ENCODE data around the gene GAS6.
"Not testable (repeated sequence)": the region's sequence is repeated elsewhere in the genome, so short reads cannot be mapped to it uniquely, and the experiment has no call there.

Gene GAS6

GRCh38 chr13:113804017-113804702 lies 59.7 kb downstream of the GAS6 start:
- DNase-seq = no peak

GRCh38 chr13:113803409-113804016 lies 60.4 kb downstream of the GAS6 start:
- DNase-seq = no peak

- no peak for DNase-seq
Observed at GRCh38 chr13:113802761-113803160, 61.1 kb downstream of the GAS6 start.

DNA sequence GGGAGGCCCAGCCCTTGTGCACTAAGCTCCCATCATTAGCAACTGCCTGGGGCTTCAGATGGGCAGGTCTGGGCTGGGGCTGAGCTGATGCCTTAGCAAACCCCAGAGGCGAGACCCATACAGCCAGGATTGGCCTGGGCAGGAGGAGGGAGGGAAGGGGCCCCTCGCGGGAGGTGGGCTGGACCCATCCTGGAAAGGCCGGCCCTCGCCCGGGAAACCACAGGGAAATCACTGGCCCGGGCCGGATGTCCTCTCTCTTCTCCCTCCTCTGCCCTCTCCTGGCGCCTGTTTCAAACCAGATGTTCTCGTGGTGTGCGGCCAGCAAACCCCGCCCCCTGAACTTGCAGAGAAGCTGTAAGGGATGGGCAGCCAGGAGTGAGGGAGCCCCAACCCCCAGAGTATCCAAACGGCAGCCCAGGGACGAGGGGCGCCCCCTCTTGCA lies 61.8 kb downstream of the GAS6 start:
- DNase-seq = no peak

DNA sequence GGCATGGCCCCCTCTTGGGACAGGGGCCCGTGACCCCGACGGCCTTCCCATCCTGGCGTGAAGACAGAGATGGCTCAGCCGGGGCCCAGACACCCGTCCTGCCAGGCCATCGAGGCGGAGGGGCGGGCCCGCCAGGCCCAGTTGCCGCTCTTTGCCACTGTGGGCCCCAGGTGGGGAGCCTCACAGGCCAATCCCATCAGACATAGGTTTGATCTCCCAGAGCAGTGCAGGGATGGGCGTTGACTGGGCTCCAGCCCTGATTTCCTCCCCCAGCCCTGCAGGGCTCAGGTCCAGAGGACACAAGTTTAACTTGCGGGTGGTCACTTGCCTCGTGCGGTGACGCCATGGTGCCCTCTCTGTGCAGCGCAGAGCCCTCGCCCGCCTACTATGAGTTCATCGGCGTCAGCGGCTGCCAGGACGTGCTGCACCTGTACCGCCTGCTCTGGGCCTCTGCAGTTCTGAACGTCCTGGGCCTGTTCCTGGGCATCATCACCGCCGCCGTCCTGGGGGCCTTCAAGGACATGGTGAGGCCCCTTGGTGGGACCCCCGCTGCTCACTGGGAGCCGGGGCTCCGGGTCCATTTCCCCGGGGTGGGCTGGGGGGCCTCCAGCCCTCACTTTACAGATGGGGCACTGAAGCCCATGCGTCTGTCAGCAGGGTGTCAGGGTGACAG lies 62.5 kb downstream of the GAS6 start:
- no peak for DNase-seq

DNA sequence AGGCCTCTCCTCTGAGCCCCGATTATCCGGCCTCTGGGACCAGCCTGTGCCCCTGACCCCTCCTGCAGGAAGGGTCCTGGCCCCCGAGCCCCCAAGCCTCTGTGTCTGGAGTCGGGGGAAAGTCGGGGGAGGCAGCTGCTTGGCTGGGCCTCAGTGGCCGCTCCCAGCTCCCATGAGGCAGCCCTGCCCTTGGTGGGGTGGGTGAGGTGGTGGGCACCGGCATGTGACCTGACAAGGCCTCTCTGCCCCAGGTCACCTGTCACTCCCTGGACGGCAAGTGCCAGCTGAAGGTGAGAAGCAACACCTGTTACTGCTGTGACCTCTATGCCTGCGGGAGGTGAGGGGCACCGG lies 63.3 kb downstream of the GAS6 start:
- DNase-seq = no peak

GRCh38 chr13:113798200-113798811 lies 65.6 kb downstream of the GAS6 start:
- DNase-seq = no peak

GRCh38 chr13:113796964-113797676 lies 66.8 kb downstream of the GAS6 start:
- no peak for DNase-seq

DNA sequence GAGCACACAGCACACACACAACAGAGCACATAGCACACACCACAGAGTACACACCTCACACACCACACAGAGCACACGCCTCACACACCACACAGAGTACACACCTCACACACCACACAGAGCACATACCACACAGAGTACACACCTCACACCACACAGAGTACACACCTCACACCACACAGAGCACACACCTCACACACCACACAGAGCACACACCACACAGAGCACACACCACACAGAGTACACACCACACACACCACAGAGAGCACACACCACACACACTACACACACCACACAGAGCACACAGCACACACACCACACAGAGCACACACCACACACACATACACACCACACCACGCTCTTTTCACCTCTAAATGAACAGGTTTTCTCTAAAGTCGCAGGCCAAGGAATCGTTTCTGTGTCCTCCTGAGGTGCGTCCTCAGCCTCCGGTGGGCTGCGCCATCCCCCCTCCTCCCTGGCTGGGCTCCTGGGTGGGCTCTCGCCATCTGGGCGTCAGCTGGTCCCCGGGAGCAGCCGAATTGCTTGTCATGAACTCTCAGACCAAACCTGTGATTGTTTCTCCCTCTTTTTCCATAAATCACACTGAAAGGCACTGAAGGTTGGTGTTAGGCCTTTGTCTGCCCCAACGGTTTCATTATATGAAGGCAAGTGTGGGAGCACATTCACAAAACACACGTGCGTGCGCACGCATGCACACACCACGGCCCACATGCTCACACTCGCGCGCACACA lies 67.5 kb downstream of the GAS6 start:
- no peak for DNase-seq

DNA sequence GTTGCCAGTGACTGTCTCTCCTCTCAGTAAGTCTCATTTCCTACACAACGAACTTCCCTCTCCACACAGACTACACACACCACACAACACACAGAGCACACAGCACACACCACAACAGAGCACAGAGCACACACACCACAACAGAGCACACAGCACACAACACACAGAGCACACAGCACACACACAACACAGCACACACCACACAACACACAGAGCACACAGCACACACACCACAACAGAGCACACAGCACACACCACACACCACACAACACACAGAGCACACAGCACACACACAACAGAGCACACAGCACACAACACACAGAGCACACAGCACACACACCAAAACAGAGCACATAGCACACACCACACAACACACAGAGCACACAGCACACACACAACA lies 68.5 kb downstream of the GAS6 start:
- not testable (repeated sequence) for DNase-seq

- no peak for DNase-seq
Observed at GRCh38 chr13:113794764-113795173, 69.1 kb downstream of the GAS6 start.

- no peak for DNase-seq
Observed at GRCh38 chr13:113794086-113794485, 69.8 kb downstream of the GAS6 start.

- no peak for DNase-seq
Observed at GRCh38 chr13:113793718-113794085, 70.2 kb downstream of the GAS6 start.

DNA sequence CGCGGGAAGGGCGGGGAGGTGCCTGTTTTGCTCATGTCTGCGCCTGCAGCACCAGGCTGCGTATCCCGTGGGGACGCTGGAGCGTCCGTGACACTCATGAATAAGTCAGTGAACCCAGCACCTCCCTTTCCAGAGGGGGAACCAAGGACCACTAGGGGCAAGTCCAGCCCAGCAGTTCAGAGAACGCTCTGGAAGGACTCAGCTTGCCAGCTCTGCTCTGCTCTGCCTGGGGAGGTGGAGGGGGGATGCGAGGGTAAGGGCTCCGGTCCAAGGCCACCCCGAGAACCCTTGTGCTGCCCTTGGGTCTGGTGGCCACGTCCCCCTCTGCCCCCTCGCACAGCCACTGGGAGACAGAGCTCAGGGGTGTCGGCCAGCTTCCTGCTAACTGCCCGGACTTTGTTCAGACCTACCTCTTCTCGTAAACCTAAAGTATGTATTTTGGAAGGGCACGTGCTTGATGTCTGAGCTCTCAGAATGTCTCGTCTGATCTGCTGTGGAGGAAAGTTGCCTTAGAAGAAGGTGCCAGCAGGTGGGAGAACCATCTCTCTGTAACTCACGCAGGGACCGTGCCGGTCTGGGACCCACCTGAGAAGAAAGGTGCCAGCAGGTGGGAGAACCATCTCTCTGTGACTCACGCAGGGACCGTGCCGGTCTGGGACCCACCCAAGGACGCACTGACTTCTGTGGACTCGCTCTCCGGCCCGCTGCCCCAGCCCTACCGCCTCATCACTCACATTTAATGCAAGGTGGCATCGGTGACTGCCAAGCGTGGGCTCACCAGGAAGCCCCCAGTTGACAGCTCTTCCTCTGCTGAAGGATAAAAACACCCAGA lies 70.8 kb downstream of the GAS6 start:
- DNase-seq = no peak

DNA sequence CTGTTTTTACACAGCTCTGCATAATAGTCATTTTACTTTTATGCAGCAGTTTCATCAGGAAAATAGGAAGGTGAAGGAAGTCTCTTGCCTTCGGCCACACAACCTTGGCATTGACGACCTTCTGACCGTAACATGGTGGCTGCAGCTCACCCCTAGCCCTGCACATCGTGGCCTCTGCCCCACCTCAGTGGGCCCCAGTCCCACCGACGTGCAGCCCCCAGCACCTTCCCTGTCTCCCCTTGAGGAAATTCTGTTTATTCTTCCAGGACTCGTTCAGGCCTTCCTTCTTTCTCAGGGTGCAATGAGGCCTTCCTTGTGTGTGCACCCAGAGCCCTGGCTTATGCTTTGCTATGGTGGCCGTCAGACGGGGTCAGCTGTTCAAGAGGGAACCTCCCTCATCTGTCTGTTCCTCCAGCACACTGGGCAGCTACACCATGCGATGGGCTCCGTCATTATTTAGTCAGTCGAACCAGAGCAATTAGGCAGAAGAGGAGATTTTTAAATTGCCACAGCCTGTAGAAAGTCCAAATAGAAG lies 71.6 kb downstream of the GAS6 start:
- no peak for DNase-seq

GRCh38 chr13:113791761-113792160 lies 72.1 kb downstream of the GAS6 start:
- DNase-seq = no peak

DNA sequence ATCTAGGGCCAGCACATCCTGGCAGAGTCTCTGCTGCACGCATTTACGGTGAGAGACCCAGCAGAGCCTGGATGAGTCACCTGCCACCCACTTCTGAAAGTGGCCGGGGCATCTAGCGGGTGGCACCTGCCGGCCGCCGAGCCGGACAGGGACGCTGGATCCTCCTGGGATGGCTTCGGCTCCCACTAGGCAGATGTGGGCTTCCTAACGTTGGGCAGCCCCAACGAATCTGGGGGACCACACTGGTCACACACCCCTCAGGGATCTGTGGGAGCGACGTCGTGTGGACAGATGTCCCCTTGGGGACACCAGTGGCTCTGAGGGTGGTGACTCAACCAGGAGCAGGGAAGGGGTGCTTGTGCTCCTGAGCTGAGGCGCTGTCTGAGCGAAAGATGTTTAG lies 72.7 kb downstream of the GAS6 start:
- no peak for DNase-seq

GRCh38 chr13:113789931-113790330 lies 73.9 kb downstream of the GAS6 start:
- not testable (repeated sequence) for DNase-seq

GRCh38 chr13:113789167-113789566 lies 74.7 kb downstream of the GAS6 start:
- DNase-seq = no peak

DNA sequence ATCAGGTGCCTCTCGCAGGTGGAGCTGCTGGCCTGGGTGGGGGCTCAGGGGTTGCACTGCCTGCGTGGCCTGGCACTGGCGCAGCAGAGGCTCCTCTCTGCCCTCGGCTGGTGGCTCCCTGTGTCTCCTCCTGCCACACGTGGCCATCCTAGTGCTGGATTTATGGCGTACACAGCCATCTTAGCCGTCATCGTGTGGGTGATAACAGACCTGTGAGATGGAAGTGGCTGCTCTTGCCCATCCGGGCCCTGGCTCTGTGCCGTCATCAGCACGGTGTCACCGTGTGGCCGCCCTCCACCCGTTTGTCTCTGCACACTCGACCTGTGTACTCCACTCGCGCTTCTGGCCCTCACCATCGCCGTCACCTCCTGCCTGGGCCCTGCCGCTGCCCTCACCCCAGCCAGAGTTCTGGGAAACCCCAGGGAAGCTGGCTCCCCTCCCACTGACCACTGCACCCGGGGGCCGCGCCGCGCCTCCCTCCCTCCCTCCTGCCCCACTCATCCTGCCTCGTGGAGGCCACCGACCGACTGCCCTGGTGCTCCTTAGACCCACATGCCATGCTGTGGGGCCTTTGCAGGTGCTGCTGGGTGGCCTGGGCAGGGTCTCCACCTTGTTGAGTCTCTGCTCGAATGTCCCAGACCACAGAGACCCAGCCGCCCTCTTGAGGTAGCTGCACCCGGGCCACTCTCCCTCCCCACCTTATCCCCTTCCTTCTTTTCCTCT lies 75.3 kb downstream of the GAS6 start:
- no peak for DNase-seq

DNA sequence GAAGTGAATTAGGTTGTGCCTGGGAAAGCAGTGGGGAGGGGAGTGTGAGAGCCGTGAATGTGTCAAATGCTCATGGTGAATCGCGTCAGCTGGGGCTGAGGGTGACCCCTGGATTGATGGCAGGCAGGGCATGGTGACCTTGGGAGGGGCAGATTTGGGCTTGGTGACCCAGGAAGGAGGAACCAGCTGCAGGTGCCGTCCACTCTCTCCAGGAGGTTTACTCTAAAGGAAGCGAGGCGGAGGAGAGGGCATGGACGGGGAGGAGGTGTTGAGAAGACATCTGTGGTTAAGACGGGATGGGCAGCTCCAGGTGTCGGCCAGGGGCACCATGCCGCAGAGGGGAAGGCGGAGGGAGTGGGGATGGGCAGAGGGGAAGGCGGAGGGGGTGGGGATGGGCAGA lies 76.2 kb downstream of the GAS6 start:
- no peak for DNase-seq

All from kidney glomerular epithelial cell (primary cell).